GM18520 (cell line): ENCODE results near the gene TEX2.

ENCODE experiments used
- ATAC-seq: cut with Tn5 transposase; IDR thresholded peaks from one replicate; pipeline ENCODE4 v1.9.1; 2021; ENCODE audit not compliant: unreplicated experiment

The TEX2 gene

GRCh38 chr17:64263000-64263766 is at the start of gene TEX2:
TSS of gene TEX2 (minus strand) at chr17:64263260. CDS start at chr17:64214217, 49,043 bp downstream.
- ATAC-seq: peak; percentile 91

- no peak for ATAC-seq
Measured at GRCh38 chr17:64309710-64310109, 46.6 kb upstream of the TEX2 start.

GRCh38 chr17:64309021-64309420 is 46.0 kb upstream of the TEX2 start:
- ATAC-seq: no peak

- no peak for ATAC-seq
Measured at GRCh38 chr17:64306850-64307463, 43.9 kb upstream of the TEX2 start.

- ATAC-seq: no peak
Measured at GRCh38 chr17:64304551-64304950, 41.5 kb upstream of the TEX2 start.

GRCh38 chr17:64300699-64300965 is 37.6 kb upstream of the TEX2 start:
- no peak for ATAC-seq

GRCh38 chr17:64297467-64298088 is 34.5 kb upstream of the TEX2 start:
- ATAC-seq: no peak

- ATAC-seq: no peak
Measured at GRCh38 chr17:64296246-64296645, 33.2 kb upstream of the TEX2 start.

- ATAC-seq: no peak
Measured at GRCh38 chr17:64295146-64295545, 32.1 kb upstream of the TEX2 start.

- ATAC-seq: no peak
Measured at GRCh38 chr17:64291268-64291851, 28.3 kb upstream of the TEX2 start.

GRCh38 chr17:64289741-64290141 is 26.7 kb upstream of the TEX2 start:
- ATAC-seq: no peak

GRCh38 chr17:64282753-64283080 is 19.7 kb upstream of the TEX2 start:
- no peak for ATAC-seq

- ATAC-seq: no peak
Measured at GRCh38 chr17:64281962-64282752, 19.1 kb upstream of the TEX2 start.

GRCh38 chr17:64278614-64279013 is 15.6 kb upstream of the TEX2 start:
- no peak for ATAC-seq

GRCh38 chr17:64277831-64278562 is 14.9 kb upstream of the TEX2 start:
- ATAC-seq: no peak

- no peak for ATAC-seq
Measured at GRCh38 chr17:64276961-64277505, 14.0 kb upstream of the TEX2 start.

- ATAC-seq: no peak
Measured at GRCh38 chr17:64275016-64275415, 12.0 kb upstream of the TEX2 start.

GRCh38 chr17:64273006-64273405 is 9.9 kb upstream of the TEX2 start:
- no peak for ATAC-seq

GRCh38 chr17:64270885-64271284 is 7.8 kb upstream of the TEX2 start:
- ATAC-seq: no peak
